GM12891 (cell line): Measurements from ENCODE around the gene DTX3.

Experiments used
- POLR2A ChIP-seq: IDR thresholded peaks from 2 replicates; pipeline ENCODE4 v1.6.1; 2011; ENCODE audit warnings: low read depth, low read length, control low read depth
- POLR2AphosphoS5 ChIP-seq: IDR thresholded peaks from 2 replicates; pipeline ENCODE4 v1.6.1; 2011; ENCODE audit warnings: low read depth, low read length, control low read depth
- TAF1 ChIP-seq: IDR thresholded peaks from 2 replicates; pipeline ENCODE4 v1.6.1; 2011; ENCODE audit warnings: low read depth, low read length, control low read depth

GRCh38 chr12:57558864-57559263 lies 45.8 kb upstream of the DTX3 start:
- TF ChIP-seq POLR2A: no peak
- TF ChIP-seq TAF1: no peak
- TF ChIP-seq POLR2AphosphoS5: no peak
